Cardiac fibroblast (primary cell): Measurements from ENCODE around the gene LRRC9.

Experiments
- DNase-seq, 2 donors: peaks; one replicate each; pipeline versions ENCODE4 v3.0.0 to v3.0.0-alpha.2; 2010; ENCODE audit warnings: low read depth in 2 of 2
- H3K4me3 ChIP-seq, 2 donors: replicated peaks in 1 of 2; 1 replicate in 1 of 2; 2 replicates in 1 of 2; pipeline ENCODE4 v1.5.1; 2011; ENCODE audit warnings: low read depth in 2 of 2, low read length in 2 of 2, mild to moderate bottlenecking in 2 of 2, moderate library complexity in 1 of 2
- TF ChIP-seq, protein P1 (sequence below): IDR thresholded peaks from one replicate; pipeline ENCODE4 v1.5.1; 2011; ENCODE audit warnings: low read depth, mild to moderate bottlenecking, low read length, inconsistent platforms

LRRC9 gene

DNA sequence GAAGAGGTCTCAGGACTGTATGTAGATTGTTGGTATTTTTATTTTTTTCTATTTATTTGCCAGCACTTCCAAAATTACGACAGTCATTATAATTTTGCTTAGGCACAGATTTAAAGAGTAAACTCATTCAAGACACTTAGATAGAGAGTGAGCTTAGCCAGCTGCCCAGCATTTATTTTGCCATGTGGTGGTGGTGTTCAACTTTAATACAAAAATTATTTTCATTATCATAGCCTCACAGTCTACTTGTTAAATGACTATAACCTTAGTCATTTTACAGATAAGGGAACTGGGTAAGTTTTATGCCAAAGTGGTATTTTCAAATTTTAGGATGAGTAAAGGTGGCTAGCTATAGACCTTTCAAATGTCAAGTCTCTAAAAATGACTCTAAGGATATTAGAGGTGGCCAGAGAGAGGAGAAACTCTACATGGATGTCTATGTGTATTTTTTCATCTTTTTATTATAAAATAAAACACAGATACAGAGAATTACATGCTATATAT, 66.7 kb downstream of the LRRC9 start:
- H3K4me3 ChIP-seq, result no peak overlapping the region
- TF ChIP-seq, protein P1, sequence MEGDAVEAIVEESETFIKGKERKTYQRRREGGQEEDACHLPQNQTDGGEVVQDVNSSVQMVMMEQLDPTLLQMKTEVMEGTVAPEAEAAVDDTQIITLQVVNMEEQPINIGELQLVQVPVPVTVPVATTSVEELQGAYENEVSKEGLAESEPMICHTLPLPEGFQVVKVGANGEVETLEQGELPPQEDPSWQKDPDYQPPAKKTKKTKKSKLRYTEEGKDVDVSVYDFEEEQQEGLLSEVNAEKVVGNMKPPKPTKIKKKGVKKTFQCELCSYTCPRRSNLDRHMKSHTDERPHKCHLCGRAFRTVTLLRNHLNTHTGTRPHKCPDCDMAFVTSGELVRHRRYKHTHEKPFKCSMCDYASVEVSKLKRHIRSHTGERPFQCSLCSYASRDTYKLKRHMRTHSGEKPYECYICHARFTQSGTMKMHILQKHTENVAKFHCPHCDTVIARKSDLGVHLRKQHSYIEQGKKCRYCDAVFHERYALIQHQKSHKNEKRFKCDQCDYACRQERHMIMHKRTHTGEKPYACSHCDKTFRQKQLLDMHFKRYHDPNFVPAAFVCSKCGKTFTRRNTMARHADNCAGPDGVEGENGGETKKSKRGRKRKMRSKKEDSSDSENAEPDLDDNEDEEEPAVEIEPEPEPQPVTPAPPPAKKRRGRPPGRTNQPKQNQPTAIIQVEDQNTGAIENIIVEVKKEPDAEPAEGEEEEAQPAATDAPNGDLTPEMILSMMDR, result no peak
- no peak for DNase-seq

DNA sequence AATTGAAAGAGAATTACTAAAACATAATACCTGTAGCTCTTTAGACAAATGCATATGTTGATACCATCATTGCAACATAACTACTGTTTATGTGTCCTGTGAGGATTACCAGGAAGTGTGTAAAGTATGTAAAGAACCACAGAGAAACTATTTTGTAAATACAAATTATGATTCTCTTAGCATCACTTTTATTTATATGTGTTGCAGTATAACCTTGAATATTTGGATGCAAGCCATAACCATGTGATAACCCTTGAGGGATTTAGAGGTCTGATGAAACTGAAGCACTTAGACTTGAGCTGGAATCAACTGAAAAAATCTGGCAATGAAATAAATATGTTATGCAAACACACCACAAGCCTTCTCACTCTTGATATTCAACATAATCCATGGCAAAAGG, 77.5 kb downstream of the LRRC9 start:
- TF ChIP-seq, protein P1, result no peak
- peak; percentile 3 to 27 for DNase-seq

DNA sequence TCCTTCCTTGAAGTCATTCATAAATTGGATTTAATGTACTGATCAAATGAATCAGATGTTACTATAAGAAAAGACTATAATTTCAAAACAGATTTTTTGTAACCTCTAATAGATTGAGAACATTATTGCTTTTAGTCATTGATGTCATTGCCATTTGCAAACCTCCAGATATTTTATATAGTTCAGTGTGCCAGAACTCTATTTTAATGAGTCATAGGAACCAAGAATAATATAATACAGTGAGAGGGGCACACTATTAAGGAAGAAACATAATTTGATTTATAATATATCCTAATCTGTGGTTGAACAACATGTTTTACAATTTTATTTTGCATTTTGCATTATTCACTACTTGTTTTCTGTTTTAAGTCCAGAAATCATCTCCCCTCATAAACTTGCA, 78.0 kb downstream of the LRRC9 start:
- TF ChIP-seq, protein P1, result no peak
- H3K4me3 ChIP-seq, result no peak overlapping the region
- no peak for DNase-seq

More for the DNA sequence above, 77.5 kb downstream of the LRRC9 start:
- no peak overlapping the region for H3K4me3 ChIP-seq

DNA sequence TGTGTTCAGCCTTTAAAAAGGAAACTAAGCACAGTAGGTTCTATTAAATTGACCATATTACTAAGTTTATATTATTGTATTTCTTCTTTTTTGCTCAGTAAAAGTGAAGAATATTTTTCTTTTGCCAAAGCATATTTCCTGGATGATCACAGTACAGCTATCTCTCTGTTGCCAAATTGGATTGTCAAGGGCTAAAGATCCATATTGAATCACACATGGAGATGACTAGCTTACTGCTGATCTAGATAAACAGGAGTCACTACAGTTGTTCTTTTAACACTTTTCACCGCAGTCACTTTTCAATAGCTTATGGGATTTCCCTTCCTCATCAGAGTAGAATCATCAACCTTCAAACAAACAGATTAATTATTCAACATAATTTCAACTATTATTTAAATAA, 78.6 kb downstream of the LRRC9 start:
- TF ChIP-seq, protein P1, result no peak
- H3K4me3 ChIP-seq, result no peak overlapping the region
- peak in 1 of 2 donors; percentile 5 for DNase-seq

DNA sequence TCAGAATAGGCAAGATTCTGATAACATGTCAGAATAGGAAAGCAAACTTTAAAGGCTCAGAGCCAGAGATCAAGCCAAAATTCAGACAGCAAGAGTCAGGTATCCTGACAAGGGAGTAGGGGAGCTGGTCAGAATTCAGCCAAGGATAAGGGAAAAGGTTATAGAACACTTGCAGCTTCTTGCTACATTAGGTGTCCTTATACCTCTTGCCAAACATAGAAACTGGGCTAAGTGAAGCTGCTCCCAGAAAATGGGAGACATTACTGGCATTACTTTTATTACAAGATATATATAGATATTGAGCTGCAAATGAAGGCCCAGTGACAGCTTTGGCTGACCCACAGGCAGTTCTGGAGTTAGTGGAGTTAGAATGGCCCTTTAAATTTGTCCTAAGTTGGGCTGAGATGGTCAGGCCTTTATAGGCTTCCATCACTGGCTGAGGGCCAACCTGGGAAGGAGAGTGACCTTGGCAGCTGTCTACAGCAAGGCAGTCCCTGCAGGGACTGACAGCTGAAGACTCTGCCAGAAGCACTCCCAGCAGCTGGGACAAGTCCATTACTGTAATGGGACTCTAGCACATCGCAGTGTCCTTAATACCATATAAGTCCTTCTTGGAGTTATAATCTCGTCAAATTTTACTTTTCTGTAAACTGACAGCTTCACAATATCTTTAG, 83.0 kb downstream of the LRRC9 start:
- TF ChIP-seq, protein P1, result no peak
- H3K4me3 ChIP-seq, result no peak overlapping the region
- no peak for DNase-seq

DNA sequence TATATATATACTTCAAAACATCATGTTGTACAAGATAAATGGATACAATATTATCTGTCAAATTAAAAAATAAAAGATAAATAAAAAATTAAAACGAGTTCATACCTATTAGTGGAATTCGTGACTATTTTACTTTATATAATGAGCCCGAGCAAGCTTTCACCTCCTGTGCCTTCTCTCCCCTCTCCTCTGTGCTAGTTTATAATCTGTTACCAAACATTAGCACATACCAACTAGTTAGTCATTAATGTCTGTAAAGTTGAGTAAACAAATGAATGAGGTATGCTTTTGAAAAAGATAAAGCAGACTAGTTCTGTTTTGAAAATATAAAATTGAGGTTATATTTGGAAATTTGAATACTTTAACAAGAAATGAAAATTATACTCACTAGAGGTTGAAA, 84.0 kb downstream of the LRRC9 start:
- TF ChIP-seq, protein P1, result no peak
- H3K4me3 ChIP-seq, result no peak overlapping the region

More for the DNA sequence above, 84.0 kb downstream of the LRRC9 start:
- DNase-seq, result no peak
